Measurements from ENCODE around the gene KIAA0319L.

DNA sequence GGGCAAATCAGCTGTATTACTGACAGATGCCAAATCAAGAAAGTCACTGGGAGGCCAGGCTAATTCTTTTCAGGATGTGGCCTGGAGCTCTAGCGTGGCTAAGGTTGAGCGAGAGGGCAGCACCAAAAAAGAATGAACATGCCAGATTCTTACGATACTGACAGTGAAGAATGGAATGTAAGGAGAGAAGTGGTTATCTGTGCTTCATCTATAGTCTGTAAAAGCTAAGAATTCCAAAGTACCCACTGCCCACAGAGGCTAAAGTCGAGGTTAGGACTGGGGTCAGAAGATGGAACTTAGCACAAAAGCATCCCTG, 48.6 kb upstream of the KIAA0319L start:
- TF ChIP-seq, protein P1, sequence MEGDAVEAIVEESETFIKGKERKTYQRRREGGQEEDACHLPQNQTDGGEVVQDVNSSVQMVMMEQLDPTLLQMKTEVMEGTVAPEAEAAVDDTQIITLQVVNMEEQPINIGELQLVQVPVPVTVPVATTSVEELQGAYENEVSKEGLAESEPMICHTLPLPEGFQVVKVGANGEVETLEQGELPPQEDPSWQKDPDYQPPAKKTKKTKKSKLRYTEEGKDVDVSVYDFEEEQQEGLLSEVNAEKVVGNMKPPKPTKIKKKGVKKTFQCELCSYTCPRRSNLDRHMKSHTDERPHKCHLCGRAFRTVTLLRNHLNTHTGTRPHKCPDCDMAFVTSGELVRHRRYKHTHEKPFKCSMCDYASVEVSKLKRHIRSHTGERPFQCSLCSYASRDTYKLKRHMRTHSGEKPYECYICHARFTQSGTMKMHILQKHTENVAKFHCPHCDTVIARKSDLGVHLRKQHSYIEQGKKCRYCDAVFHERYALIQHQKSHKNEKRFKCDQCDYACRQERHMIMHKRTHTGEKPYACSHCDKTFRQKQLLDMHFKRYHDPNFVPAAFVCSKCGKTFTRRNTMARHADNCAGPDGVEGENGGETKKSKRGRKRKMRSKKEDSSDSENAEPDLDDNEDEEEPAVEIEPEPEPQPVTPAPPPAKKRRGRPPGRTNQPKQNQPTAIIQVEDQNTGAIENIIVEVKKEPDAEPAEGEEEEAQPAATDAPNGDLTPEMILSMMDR (IDR thresholded peaks at IDR 0.05), result no peak
- TF ChIP-seq POLR2A (IDR thresholded peaks at IDR 0.05) (no peak), EP300 (IDR thresholded peaks at IDR 0.05) (no peak)
